Thymus (tissue), 11 donors: ENCODE results near the gene NADK2. TPM values are rescaled to one million over a fixed set of nuclear protein-coding genes. Genes with fewer than 3 reads are reported as not detected.

Experiments
- DNase-seq, 9 donors: peaks; one replicate each; pipeline ENCODE4 v3.0.0-alpha.2; 2013; ENCODE audit warnings: low spot score in 9 of 9, low read depth in 6 of 9, missing footprints in 1 of 9
- H3K27ac ChIP-seq, 2 donors: one replicate each; pipeline ENCODE4 v1.5.1; 2013; ENCODE audit warnings: control low read depth in 1 of 2, low read depth in 1 of 2, low read length in 1 of 2, mild to moderate bottlenecking in 1 of 2, moderate library complexity in 1 of 2
- H3K27me3 ChIP-seq, 2 donors: one replicate each; pipeline ENCODE4 v1.5.1; 2013; ENCODE audit warnings: low read length in 1 of 2; ENCODE audit not compliant: control insufficient read depth in 2 of 2, insufficient read depth in 1 of 2
- H3K36me3 ChIP-seq, 2 donors: one replicate each; pipeline ENCODE4 v1.5.1; 2013; ENCODE audit warnings: low read length in 1 of 2, mild to moderate bottlenecking in 1 of 2, moderate library complexity in 1 of 2; ENCODE audit not compliant: control insufficient read depth in 2 of 2, insufficient read depth in 2 of 2
- H3K4me1 ChIP-seq, 2 donors: one replicate each; pipeline ENCODE4 v1.5.1; 2013; ENCODE audit warnings: low read length in 2 of 2; ENCODE audit not compliant: control insufficient read depth in 2 of 2, insufficient read depth in 2 of 2
- H3K4me3 ChIP-seq, 2 donors: one replicate each; pipeline ENCODE4 v1.5.1; 2013; ENCODE audit warnings: low read length in 2 of 2, control low read depth in 1 of 2, mild to moderate bottlenecking in 1 of 2
- H3K9me3 ChIP-seq, 2 donors: one replicate each; pipeline ENCODE4 v1.5.1; 2013; ENCODE audit warnings: low read length in 1 of 2, mild to moderate bottlenecking in 1 of 2; ENCODE audit not compliant: control insufficient read depth in 2 of 2, insufficient read depth in 1 of 2
- WGBS: extraction: QIAGEN DNeasy Blood & Tissue Kit; methylation state at CpG from one replicate; pipeline ENCODE4 v1.1.7; 2013; 5-methylcytosine and 5-hydroxymethylcytosine counted together
- polyA plus RNA-seq: library from polyadenylated mRNA; stranded (reverse); fragments of 200-250 nt; gene quantifications from one replicate; pipeline ENCODE4 v1.2.3, GENCODE V29; 2013
- total RNA-seq: library from RNA; stranded (reverse); fragments of 120-200 nt; gene quantifications from one replicate; pipeline ENCODE4 v1.2.4, GENCODE V29; 2013
- donor health status: healthy.

The NADK2 gene
- total and polyA plus RNA-seq, 2 donors: 12.4 to 16.8 TPM

DNA sequence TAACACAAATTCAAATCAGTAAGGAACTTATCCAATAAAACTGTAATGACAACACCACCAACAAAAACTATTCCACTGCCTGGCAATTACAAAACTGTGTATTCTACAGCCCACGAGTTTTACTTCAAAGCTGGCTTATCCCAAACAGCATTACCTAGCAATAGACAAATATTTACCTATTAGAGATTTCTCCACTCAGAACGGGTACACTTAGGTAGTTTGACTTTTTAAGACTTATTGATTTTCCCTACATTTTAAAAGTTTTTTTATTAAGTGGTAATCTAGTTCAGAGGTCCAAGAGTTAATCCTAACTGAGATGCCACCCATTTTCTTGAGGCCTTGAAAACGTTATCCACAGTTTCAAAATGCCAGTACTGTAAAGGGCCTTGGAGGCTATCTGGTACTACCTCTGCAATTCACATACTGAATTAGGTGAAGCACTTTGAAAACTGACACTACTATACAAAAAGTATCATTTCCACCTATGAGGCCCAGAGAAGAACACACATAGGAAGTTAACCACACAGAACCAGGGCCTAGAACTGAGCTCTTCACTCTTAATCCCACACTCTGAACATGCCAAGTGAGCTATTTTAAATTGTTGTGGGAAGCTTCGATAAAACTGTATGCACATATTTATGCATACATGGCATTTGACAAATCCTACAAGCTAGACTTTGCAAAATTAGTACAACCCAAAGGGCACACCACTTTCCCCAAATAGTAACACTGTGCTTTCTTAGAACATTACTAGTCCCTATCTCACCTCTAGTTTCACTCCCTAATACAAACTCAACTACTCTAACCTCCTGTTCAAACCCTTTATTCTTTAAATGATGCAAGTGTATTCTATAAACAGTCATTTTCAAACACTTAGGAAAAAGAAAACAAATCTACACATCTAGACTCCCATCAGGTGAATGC, 2.1 kb downstream of the NADK2 start:
- Histone ChIP-seq H3K9me3 (peaks cover 0 to 2% of the 10 kb centered on the region in 2 donors), H3K4me1 (peaks cover 11 to 21% of the 10 kb centered on the region in 2 donors), H3K4me3 (no peak overlapping the region), H3K27ac (peak overlapping the region in 1 of 2 donors; percentile 46), H3K27me3 (no peaks in the 10 kb centered on the region), H3K36me3 (no peaks in the 10 kb centered on the region)
- 94% methylated on average over 4 of the region's 4 CpGs for WGBS
- peak in 3 of 9 donors; percentile 12 to 31 (median 13) for DNase-seq

DNA sequence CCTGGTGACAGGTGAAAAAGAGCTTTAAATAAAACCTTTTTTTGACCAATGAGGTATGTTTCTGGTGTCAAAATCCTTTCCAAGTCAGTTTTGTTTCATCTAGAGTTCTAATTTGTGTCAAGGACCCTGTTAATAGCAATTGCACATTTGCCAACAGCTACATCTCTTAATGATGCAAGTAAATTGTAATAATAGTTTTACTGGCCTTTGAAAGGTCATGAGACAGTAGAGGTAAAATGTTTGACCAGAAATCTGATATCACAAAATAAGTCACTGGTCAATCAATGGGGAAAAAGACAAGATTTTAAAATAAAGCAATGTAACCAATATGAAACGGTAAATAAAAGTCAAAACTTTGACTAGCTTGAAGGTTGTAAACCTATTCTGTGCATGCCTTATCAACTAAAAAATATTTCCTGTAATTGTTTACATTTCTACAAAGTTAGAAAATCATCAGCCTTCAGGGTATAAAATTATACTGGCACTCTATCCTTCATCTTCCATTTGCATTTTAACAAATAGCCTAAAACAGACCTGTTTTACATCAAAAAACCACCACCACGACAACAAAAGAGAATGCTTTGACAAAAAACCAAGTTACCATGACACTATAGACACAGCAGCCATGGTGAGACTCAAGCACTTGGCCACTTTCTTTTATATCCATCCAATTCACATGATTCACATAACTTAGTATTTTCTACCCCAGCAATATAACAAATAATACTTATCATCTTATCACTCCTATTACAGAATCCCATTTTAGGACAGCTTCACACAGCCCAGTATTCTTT, 3.0 kb downstream of the NADK2 start:
- no peaks in the 10 kb centered on the region for H3K27me3 ChIP-seq
- H3K36me3 ChIP-seq: no peaks in the 10 kb centered on the region
- no peak for DNase-seq
- no peak overlapping the region for H3K27ac ChIP-seq
- peaks cover 11 to 21% of the 10 kb centered on the region in 2 donors for H3K4me1 ChIP-seq
- H3K9me3 ChIP-seq: peaks cover 0 to 2% of the 10 kb centered on the region in 2 donors
- H3K4me3 ChIP-seq: no peak overlapping the region
- 91% methylated on average over 2 of the region's 2 CpGs for WGBS

DNA sequence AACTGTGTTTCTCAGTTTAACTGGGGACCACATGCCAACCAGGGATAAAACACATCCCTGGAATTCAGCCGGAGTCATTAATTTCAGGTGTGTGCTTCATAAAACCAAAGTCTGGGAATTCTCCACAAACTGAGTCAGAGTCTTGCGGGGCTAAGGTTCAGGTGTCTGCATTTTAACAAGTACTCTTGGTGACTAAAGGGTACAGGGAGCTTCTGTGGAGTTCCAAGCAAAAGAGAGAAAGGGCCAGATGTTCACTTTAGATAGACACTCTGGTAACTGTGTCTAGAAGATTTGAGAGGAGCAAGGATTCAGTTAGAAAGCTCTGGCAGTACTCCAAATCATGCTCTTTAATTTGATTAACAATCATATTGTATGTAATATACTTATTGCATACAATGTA, 4.0 kb downstream of the NADK2 start:
- DNase-seq: no peak
- WGBS: over 99% methylated on average over 2 of the region's 2 CpGs
- Histone ChIP-seq H3K9me3 (peaks cover 0 to 2% of the 10 kb centered on the region in 2 donors), H3K27ac (no peak overlapping the region), H3K4me3 (no peak overlapping the region), H3K27me3 (no peaks in the 10 kb centered on the region), H3K36me3 (no peaks in the 10 kb centered on the region), H3K4me1 (peaks cover 9 to 18% of the 10 kb centered on the region in 2 donors)

DNA sequence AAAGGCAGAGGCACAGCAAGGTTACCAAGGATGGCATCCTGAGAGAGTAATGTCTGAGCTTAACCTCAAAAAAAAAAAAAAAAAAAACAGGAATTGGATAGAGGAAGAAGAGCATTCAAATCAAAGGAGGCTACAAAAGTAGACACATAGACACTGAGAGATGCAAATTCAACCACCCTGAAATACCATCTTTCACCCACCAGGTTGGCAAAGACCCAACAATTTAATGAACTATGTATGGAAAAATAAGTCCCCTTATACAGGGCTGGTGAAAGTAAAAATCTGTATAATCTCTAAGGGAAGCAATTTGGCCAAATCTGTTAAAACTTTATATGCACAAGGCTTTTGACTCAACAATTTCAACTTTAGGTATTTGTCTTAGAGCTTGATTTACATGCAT, 4.9 kb downstream of the NADK2 start:
- Histone ChIP-seq H3K9me3 (peaks cover 0 to 2% of the 10 kb centered on the region in 2 donors), H3K4me3 (no peak overlapping the region), H3K27ac (no peak overlapping the region), H3K27me3 (no peaks in the 10 kb centered on the region), H3K36me3 (no peaks in the 10 kb centered on the region), H3K4me1 (peaks cover 6 to 12% of the 10 kb centered on the region in 2 donors)
- DNase-seq: no peak

DNA sequence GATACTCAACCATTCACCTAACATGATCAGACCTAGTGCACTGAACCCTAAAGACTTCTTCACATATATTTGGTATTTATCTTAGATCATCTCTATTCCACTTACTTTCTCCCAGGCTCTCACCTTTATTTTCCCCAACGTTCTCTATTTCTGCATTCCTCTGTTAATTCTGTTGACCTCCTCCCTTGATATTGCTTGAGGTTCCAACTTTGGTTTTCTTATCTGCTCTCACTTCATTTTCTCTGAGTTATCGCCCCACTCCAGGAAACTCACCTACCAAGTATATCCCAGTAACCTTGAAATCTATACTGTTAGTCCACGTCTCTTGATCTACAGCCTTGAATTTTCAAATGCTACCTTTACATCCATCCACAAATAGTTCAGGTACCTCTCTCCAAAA, 9.2 kb downstream of the NADK2 start:
- WGBS: 98% methylated on average over 3 of the region's 3 CpGs
- H3K4me3 ChIP-seq: no peak overlapping the region
- no peaks in the 10 kb centered on the region for H3K36me3 ChIP-seq

DNA sequence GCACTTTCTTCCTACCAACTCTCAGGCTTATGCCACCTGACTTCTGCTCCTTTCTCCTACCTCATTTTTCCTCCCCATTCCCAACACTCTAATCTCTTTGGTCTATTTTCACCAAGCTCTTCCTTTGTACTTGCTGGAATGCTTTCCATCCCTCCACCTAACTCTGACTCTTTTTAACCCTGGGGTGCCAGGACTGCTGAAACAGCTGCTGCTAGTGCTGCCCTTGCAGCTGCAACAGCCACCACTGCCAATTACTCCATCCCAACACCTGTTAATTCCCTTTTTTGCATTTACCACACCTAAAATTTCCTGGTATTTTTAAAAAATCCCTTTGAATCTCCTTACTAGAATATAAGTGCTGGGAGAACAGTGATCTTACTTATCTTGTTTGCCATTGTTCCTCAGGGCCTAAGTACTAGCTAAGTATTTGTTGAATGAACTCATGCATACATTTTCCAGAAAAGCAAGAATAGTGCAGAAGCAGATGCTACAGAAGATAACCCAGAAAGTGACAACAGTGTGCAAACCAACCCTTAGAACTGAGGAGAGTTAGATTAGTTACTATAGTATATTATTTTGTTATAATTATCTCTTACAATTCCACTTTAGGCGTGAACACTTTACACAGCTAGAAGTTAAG, 11.5 kb downstream of the NADK2 start:
- Histone ChIP-seq H3K4me3 (no peak overlapping the region), H3K27me3 (no peaks in the 10 kb centered on the region), H3K9me3 (no peaks in the 10 kb centered on the region), H3K27ac (no peak overlapping the region), H3K36me3 (peaks cover 0 to 4% of the 10 kb centered on the region in 2 donors), H3K4me1 (no peaks in the 10 kb centered on the region)
- 100% methylated on average over 1 of the region's 1 CpG for WGBS
- no peak for DNase-seq

More for the DNA sequence above, 9.2 kb downstream of the NADK2 start:
- Histone ChIP-seq H3K27ac (no peak overlapping the region), H3K9me3 (no peaks in the 10 kb centered on the region), H3K27me3 (no peaks in the 10 kb centered on the region), H3K4me1 (no peaks in the 10 kb centered on the region)
- DNase-seq: no peak

DNA sequence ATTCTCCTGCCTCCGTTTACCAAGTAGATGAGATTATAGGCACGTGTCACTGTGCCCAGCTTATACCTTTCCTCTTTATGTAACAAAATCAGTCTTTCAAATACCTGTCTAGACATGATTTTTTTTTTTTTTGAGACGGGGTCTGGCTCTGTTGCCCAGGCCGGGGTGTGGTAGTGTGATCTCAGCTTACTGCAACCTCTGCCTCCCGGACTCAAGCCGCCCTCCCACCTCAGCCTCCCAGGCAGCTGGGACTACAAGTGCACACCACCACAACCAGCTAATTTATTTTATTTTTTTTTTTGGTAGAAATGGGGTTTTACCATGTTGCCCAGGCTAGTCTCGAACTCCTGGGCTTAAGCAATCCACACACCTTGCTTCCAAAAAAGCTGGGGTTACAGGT, 13.2 kb downstream of the NADK2 start:
- Histone ChIP-seq H3K36me3 (peaks cover 0 to 10% of the 10 kb centered on the region in 2 donors), H3K4me1 (no peaks in the 10 kb centered on the region), H3K27me3 (no peaks in the 10 kb centered on the region), H3K27ac (no peak overlapping the region), H3K4me3 (no peak overlapping the region), H3K9me3 (no peaks in the 10 kb centered on the region)
- over 99% methylated on average over 7 of the region's 7 CpGs for WGBS
- no peak for DNase-seq

DNA sequence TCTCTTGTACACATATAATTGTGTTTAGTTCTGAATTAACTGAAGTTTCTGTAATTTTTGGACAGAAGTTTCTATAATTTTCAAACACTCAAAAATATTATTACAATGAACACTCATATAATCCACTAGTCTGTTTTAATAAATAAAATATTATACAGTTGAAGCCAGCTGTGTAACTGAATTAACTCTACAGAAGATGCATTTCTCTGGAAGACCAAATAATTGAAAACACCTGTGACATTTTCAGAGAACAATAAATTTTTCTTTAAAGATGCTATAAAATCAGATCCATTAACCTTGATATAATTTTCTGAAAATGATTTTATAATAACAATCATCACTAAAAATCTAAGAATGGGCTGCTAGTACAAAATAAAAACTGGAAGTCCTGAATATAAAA, 14.7 kb downstream of the NADK2 start:
- Histone ChIP-seq H3K27ac (no peak overlapping the region), H3K27me3 (no peaks in the 10 kb centered on the region), H3K4me1 (no peaks in the 10 kb centered on the region), H3K4me3 (no peak overlapping the region), H3K36me3 (peaks cover 0 to 13% of the 10 kb centered on the region in 2 donors), H3K9me3 (no peaks in the 10 kb centered on the region)
- DNase-seq: no peak

DNA sequence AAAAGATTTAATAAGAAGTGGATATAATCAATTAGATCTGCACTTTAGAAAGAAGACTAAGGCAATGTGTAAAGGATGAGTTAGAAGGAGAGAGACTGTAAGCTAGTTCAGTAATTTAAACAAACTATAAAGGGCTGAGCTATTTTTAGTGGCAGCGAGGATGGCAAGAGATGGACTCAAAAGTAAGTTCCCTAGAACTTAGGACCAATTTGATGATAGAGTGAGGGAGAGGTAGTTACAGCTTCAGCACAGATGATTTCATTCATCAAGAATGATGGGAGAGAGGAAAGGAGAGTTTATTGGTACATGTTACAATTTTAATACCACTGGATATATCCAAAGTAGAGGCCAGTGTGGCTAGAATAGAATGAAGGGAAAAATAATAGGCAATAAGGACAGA, 19.1 kb downstream of the NADK2 start:
- no peak for DNase-seq
- peaks cover 8 to 21% of the 10 kb centered on the region in 2 donors for H3K36me3 ChIP-seq
- H3K27ac ChIP-seq: no peak overlapping the region
- H3K27me3 ChIP-seq: no peaks in the 10 kb centered on the region
- 99% methylated on average over 1 of the region's 1 CpG for WGBS
- no peak overlapping the region for H3K4me3 ChIP-seq
- no peaks in the 10 kb centered on the region for H3K9me3 ChIP-seq
- no peaks in the 10 kb centered on the region for H3K4me1 ChIP-seq
